Panc1 (cell line): ENCODE data around the gene MYH8. TPM values are rescaled to one million over a fixed set of nuclear protein-coding genes. Genes with fewer than 3 reads are reported as not detected.

Source experiments
- ATAC-seq: fragments of 200-7000 bp; cut with Tn5 transposase; 2 replicates; pipeline ENCODE4 v1.9.1; 2020; ENCODE audit warnings: mild to moderate bottlenecking, moderate library complexity
- BruUV-seq: library from RNA; stranded (reverse); fragments of 400-500 nt; replicated peaks from 2 replicates; lab custom pipeline; 2021; lab: Mats Ljungman, UMichigan
- CTCF ChIA-PET: fragments of 300-600 bp; sonication (Branson Sonifier 250); formaldehyde crosslinking; loops from one replicate; lab custom pipeline; 2022; ENCODE audit warnings: antibody characterized with exemption; lab: Charles Lee
- POLR2A ChIA-PET: fragments of 300-600 bp; sonication (Branson Sonifier 250); formaldehyde crosslinking; loops from one replicate; lab custom pipeline; 2022; ENCODE audit warnings: antibody characterized with exemption; lab: Charles Lee
- DNase-seq: peaks from one replicate; pipeline ENCODE4 v3.0.0-alpha.2; 2010; ENCODE audit warnings: low read depth, low spot score
- H3K27ac ChIP-seq: 2 replicates; pipeline ENCODE4 v1.5.1; 2011; ENCODE audit warnings: mild to moderate bottlenecking, low read length, inconsistent platforms
- H3K27me3 ChIP-seq: fragments of 200-500 bp; sonication (Bioruptor generic); 2 replicates; pipeline ENCODE4 v1.6.0; 2014; ENCODE audit warnings: low read length, inconsistent platforms; ENCODE audit not compliant: control insufficient read depth, insufficient read depth
- H3K36me3 ChIP-seq: fragments of 200-500 bp; sonication (Bioruptor generic); 2 replicates; pipeline ENCODE4 v1.5.1; 2014; ENCODE audit warnings: inconsistent platforms, mild to moderate bottlenecking, low read length, moderate library complexity; ENCODE audit not compliant: control insufficient read depth, insufficient read depth
- H3K4me1 ChIP-seq: 2 replicates; pipeline ENCODE4 v1.5.1; 2011; ENCODE audit warnings: inconsistent platforms, mild to moderate bottlenecking, low read length, moderate library complexity; ENCODE audit not compliant: control insufficient read depth, insufficient read depth
- H3K4me3 ChIP-seq, 2 experiments: 2 replicates each; pipeline ENCODE4 v1.5.1; 2011 to 2012; ENCODE audit warnings: low read depth in 2 of 2, low read length in 2 of 2, mild to moderate bottlenecking in 2 of 2, inconsistent platforms in 1 of 2, moderate library complexity in 1 of 2
- H3K9me3 ChIP-seq: fragments of 200-500 bp; sonication (Bioruptor generic); 2 replicates; pipeline ENCODE4 v1.5.1; 2014; ENCODE audit warnings: low read depth, mild to moderate bottlenecking, inconsistent platforms, low read length, moderate library complexity; ENCODE audit not compliant: control insufficient read depth, insufficient read depth
- POLR2AphosphoS5 ChIP-seq: IDR thresholded peaks from 2 replicates; pipeline ENCODE4 v1.6.1; 2012; ENCODE audit warnings: mild to moderate bottlenecking, low read depth, low read length, moderate library complexity
- SIN3A ChIP-seq: IDR thresholded peaks from 2 replicates; pipeline ENCODE4 v1.6.1; 2012; ENCODE audit warnings: low read depth, mild to moderate bottlenecking, low read length, moderate library complexity, borderline replicate concordance; ENCODE audit not compliant: insufficient read depth
- TCF7L2 ChIP-seq: IDR thresholded peaks from 2 replicates; pipeline ENCODE4 v1.6.1; 2011; ENCODE audit warnings: mild to moderate bottlenecking, low read depth, low read length, inconsistent platforms
- in situ Hi-C: cut with HindIII; loops from 2 replicates; pipeline ENCODE4 v1.10.0; 2016; ENCODE audit warnings: low sequenced_read_pairs, low pct_unique_long_range_greater_than_20kb
- intact Hi-C: fragments of 100-400 bp; cut with micrococcal nuclease; formaldehyde crosslinking; loops from one replicate; pipeline ENCODE4 v1.10.0; 2022; ENCODE audit not compliant: unreplicated experiment
- total RNA-seq: library from RNA; stranded (reverse); gene quantifications from one replicate; pipeline ENCODE4 v1.2.1, GENCODE V29; 2021; ENCODE audit not compliant: unreplicated experiment
- TF ChIP-seq, protein P1 (sequence below), 2 experiments: IDR thresholded peaks; 2 replicates each; pipeline ENCODE4 v1.6.1; 2011 to 2012; ENCODE audit warnings: low read depth in 2 of 2, control low read depth in 1 of 2, low read length in 1 of 2, mild to moderate bottlenecking in 1 of 2, moderate library complexity in 1 of 2; ENCODE audit not compliant: insufficient read depth in 1 of 2
- TF ChIP-seq, protein P2 (sequence below): fragments of 450-650 bp; IDR thresholded peaks from 2 replicates; pipeline ENCODE4 v1.5.1; 2017; ENCODE audit warnings: mild to moderate bottlenecking

The MYH8 gene
- total RNA-seq, 1 experiment from 2014 or later: not detected

DNA sequence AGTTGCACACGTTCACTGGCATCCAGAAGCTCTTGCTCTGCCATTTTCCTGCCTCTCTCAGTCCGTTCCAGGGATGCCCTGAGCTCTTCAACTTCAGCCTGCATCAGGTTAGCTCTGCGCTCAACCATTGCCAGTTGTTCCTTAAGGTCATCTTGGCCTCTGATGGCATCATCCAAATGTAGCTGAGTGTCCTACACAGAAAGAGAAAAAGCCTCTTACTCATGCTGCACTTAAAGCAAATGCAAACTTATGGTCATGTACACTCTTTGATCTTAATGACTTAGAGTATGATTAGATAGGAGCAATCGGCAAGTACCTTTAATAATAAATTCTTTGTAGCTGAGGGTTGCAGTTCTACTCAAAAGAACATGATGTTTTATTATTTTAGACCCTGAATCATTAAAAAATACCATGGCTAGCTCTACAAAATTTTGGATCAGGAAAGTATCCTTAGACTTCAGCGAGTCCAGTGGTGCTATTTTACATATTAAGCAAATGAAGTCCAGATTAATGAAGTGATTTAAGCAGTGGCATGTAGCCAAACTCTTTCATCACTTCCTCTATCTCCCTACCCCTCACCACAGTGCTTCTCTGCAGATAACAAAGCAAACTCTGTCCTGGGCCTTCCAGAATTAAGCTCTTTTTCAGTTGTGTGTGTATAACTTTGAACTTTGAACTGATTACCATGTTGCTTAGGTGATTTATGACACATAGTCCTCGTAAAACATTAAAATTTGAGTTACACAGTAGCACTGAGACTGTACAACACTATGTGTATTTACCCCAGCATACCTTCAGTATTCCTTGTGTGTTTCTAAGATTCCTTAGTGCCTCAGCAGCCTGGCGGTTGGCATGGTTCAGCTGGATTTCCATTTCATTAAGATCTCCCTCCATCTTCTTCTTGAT is 25.5 kb upstream of the MYH8 start:
- no peak for DNase-seq
- Histone ChIP-seq H3K36me3 (no peaks in the 10 kb centered on the region), H3K27ac (no peak overlapping the region), H3K27me3 (no peaks in the 10 kb centered on the region), H3K4me1 (no peaks in the 10 kb centered on the region), H3K4me3 (no peak overlapping the region), H3K9me3 (no peaks in the 10 kb centered on the region)
- CTCF ChIA-PET: no interaction called here
- intact Hi-C loops: no loop called here
- no peak for ATAC-seq
- POLR2A ChIA-PET: no interaction called here
- TF ChIP-seq TCF7L2: no peak
- TF ChIP-seq SIN3A: no peak
- TF ChIP-seq, protein P1, sequence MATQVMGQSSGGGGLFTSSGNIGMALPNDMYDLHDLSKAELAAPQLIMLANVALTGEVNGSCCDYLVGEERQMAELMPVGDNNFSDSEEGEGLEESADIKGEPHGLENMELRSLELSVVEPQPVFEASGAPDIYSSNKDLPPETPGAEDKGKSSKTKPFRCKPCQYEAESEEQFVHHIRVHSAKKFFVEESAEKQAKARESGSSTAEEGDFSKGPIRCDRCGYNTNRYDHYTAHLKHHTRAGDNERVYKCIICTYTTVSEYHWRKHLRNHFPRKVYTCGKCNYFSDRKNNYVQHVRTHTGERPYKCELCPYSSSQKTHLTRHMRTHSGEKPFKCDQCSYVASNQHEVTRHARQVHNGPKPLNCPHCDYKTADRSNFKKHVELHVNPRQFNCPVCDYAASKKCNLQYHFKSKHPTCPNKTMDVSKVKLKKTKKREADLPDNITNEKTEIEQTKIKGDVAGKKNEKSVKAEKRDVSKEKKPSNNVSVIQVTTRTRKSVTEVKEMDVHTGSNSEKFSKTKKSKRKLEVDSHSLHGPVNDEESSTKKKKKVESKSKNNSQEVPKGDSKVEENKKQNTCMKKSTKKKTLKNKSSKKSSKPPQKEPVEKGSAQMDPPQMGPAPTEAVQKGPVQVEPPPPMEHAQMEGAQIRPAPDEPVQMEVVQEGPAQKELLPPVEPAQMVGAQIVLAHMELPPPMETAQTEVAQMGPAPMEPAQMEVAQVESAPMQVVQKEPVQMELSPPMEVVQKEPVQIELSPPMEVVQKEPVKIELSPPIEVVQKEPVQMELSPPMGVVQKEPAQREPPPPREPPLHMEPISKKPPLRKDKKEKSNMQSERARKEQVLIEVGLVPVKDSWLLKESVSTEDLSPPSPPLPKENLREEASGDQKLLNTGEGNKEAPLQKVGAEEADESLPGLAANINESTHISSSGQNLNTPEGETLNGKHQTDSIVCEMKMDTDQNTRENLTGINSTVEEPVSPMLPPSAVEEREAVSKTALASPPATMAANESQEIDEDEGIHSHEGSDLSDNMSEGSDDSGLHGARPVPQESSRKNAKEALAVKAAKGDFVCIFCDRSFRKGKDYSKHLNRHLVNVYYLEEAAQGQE (IDR thresholded peaks at IDR 0.05; ENCODE audit: insufficient read depth in 1 of 2, low read depth in 2 of 2, low read length in 1 of 2): no peak
- TF ChIP-seq POLR2AphosphoS5: no peak
- TF ChIP-seq, protein P2, sequence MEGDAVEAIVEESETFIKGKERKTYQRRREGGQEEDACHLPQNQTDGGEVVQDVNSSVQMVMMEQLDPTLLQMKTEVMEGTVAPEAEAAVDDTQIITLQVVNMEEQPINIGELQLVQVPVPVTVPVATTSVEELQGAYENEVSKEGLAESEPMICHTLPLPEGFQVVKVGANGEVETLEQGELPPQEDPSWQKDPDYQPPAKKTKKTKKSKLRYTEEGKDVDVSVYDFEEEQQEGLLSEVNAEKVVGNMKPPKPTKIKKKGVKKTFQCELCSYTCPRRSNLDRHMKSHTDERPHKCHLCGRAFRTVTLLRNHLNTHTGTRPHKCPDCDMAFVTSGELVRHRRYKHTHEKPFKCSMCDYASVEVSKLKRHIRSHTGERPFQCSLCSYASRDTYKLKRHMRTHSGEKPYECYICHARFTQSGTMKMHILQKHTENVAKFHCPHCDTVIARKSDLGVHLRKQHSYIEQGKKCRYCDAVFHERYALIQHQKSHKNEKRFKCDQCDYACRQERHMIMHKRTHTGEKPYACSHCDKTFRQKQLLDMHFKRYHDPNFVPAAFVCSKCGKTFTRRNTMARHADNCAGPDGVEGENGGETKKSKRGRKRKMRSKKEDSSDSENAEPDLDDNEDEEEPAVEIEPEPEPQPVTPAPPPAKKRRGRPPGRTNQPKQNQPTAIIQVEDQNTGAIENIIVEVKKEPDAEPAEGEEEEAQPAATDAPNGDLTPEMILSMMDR: no peak
- no TSS peak for BruUV-seq
- in situ Hi-C loops: no loop called here

DNA sequence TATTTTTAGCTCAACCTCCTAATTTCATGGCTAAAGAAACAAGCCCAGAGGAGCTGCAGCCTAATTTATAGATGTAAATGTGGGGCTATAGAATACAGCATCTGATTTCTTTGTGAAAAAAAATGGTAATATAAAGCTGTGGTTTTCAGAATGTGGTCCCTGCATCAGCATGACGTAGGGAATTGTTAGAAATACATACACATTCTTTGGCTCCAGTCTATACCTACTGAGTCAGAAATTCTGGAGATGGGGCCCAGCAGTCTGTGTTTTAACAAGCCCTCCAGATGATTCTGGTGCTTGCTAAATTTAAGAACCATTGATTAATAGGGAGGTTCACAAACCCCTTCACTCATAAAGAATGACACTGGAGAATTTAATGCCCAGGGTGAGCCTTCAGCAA is 18.1 kb upstream of the MYH8 start:
- in situ Hi-C loops (no loop called here), intact Hi-C loops (no loop called here)

More for the DNA sequence above, 18.1 kb upstream of the MYH8 start:
- H3K9me3 ChIP-seq: no peaks in the 10 kb centered on the region
- H3K4me1 ChIP-seq: no peaks in the 10 kb centered on the region
- no peak for ATAC-seq
- POLR2A ChIA-PET: no interaction called here
- H3K27me3 ChIP-seq: no peaks in the 10 kb centered on the region
- no TSS peak for BruUV-seq
- TF ChIP-seq, protein P2: no peak
- TF ChIP-seq POLR2AphosphoS5 (no peak), SIN3A (no peak), TCF7L2 (no peak)
- TF ChIP-seq, protein P1 (IDR thresholded peaks at IDR 0.05; ENCODE audit: insufficient read depth in 1 of 2, low read depth in 2 of 2, low read length in 1 of 2): no peak
- no peaks in the 10 kb centered on the region for H3K36me3 ChIP-seq
- no peak for DNase-seq
- no peak overlapping the region for H3K4me3 ChIP-seq
- CTCF ChIA-PET: no interaction called here
- H3K27ac ChIP-seq: no peak overlapping the region
